Measurements from ENCODE around the gene HOXA6.

Gene HOXA6

DNA sequence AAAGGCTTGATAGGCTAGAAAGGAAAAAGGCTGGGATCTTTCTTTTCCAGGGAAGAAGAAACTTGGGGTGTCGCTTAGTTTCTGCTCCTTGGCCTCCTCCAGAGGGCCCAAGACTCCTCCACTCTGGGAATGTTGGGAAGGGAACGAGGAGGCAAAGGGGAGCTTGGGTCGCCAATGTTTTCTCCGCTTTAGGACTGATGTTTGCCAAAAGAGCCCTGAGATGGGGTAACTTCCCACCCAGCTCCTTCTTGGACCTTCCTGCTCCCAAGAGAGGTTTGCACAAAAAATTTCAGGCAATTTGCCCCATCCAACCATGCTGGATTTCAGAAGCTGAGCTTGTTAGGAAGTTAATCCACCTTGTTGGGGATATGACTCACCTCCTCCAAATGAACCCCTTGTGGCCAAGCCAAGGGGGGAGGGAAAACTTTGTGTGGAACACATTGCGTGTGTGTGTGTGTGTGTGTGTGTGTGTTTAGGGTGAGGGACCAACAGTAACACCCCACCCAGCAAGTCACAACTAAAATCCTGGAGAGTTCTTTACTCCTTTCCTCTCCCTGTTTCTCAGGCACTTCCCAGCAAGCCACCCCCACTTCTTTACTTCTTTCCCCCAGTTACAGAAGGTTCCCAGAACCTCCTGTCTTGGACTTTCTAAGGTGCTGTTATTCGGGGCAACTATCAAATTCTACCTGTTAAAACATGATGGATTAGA, 36.4 kb downstream of the HOXA6 start:
- no peak overlapping the region for H3K4me3 ChIP-seq (ENCODE audit: low read depth in 1 of 2, low read length in 2 of 2)
- H3K27ac ChIP-seq (ENCODE audit: low read length), result no peak overlapping the region
- TF ChIP-seq EZH2 (IDR thresholded peaks at IDR 0.05; ENCODE audit: borderline replicate concordance, low read depth, low read length, severe bottlenecking), result no peak
- TF ChIP-seq, protein P1, sequence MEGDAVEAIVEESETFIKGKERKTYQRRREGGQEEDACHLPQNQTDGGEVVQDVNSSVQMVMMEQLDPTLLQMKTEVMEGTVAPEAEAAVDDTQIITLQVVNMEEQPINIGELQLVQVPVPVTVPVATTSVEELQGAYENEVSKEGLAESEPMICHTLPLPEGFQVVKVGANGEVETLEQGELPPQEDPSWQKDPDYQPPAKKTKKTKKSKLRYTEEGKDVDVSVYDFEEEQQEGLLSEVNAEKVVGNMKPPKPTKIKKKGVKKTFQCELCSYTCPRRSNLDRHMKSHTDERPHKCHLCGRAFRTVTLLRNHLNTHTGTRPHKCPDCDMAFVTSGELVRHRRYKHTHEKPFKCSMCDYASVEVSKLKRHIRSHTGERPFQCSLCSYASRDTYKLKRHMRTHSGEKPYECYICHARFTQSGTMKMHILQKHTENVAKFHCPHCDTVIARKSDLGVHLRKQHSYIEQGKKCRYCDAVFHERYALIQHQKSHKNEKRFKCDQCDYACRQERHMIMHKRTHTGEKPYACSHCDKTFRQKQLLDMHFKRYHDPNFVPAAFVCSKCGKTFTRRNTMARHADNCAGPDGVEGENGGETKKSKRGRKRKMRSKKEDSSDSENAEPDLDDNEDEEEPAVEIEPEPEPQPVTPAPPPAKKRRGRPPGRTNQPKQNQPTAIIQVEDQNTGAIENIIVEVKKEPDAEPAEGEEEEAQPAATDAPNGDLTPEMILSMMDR (IDR thresholded peaks at IDR 0.05; ENCODE audit: borderline replicate concordance, extremely low read depth, low read length, poor library complexity, severe bottlenecking), result no peak
- no peak for ATAC-seq (ENCODE audit: insufficient read depth, low read depth)
- no peaks in the 10 kb centered on the region for H3K27me3 ChIP-seq (ENCODE audit: insufficient read depth, low read length, poor library complexity)
- no peaks in the 10 kb centered on the region for H3K9me3 ChIP-seq (ENCODE audit: insufficient read depth, low read length, severe bottlenecking)
- H3K9ac ChIP-seq (ENCODE audit: low read depth, low read length), result no peak overlapping the region
- H2AFZ ChIP-seq (ENCODE audit: low read depth, low read length), result no peak overlapping the region
- no peak for DNase-seq
- no peaks in the 10 kb centered on the region for H4K20me1 ChIP-seq (ENCODE audit: insufficient read depth, low read length)
- no peaks in the 10 kb centered on the region for H3K4me1 ChIP-seq (ENCODE audit: insufficient read depth, low read length)
- no peaks in the 10 kb centered on the region for H3K79me2 ChIP-seq (ENCODE audit: insufficient read depth, low read length)
- no peak overlapping the region for H3K4me2 ChIP-seq (ENCODE audit: insufficient read depth, low read length)
- no peaks in the 10 kb centered on the region for H3K36me3 ChIP-seq (ENCODE audit: insufficient read depth, low read length)

DNA sequence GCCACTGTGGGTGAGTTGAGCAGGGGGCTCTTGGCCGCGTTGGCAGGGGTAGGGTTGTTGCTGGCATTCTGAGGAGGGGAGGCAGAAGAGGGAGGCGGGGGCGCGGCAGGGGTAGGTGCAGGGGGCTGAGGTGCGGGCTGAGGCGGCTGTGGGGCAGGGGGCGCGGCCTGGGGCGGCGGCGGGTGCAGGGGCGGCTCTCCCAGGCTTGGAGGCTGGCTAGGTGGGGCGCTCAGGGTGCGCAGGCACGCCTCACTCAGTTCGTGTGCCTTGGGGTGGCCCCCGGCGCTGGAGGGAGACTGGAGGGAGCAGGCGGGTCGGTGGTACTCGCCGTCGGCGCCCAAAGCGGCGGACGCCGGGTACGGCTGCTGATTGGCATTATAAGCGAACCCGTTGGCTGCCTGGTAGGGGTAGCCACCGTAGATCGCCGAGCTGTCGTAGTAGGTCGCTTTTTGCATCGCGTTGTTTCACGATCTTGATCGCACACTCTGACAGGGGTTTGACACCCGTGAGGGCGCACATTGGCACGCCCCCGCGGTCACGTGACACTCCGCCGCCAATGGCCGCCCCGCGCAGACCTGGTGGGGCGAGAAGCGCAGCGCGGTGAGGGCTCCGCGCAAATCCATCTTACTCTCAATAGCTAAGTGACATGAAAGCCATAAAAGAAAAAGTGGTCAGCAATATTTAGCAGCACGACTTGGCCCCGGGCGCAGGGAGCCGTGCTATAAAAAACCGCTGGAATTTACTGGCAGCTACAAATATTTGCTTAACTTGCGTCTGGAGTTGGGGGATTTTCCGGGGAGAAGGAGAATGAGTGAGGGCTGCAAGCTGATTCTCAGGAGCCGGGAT, 37.2 kb downstream of the HOXA6 start:
- Histone ChIP-seq H3K27me3 (ENCODE audit: insufficient read depth, low read length, poor library complexity) (no peaks in the 10 kb centered on the region), H4K20me1 (ENCODE audit: insufficient read depth, low read length) (no peaks in the 10 kb centered on the region), H3K27ac (ENCODE audit: low read length) (no peak overlapping the region), H3K4me2 (ENCODE audit: insufficient read depth, low read length) (no peak overlapping the region), H3K36me3 (ENCODE audit: insufficient read depth, low read length) (no peaks in the 10 kb centered on the region), H2AFZ (ENCODE audit: low read depth, low read length) (no peak overlapping the region), H3K9ac (ENCODE audit: low read depth, low read length) (no peak overlapping the region), H3K4me1 (ENCODE audit: insufficient read depth, low read length) (no peaks in the 10 kb centered on the region), H3K9me3 (ENCODE audit: insufficient read depth, low read length, severe bottlenecking) (no peaks in the 10 kb centered on the region), H3K4me3 (ENCODE audit: low read depth in 1 of 2, low read length in 2 of 2) (no peak overlapping the region), H3K79me2 (ENCODE audit: insufficient read depth, low read length) (no peaks in the 10 kb centered on the region)
- no peak for DNase-seq
- no peak for ATAC-seq (ENCODE audit: insufficient read depth, low read depth)
- no peak for TF ChIP-seq EZH2 (IDR thresholded peaks at IDR 0.05; ENCODE audit: borderline replicate concordance, low read depth, low read length, severe bottlenecking)
- TF ChIP-seq, protein P1 (IDR thresholded peaks at IDR 0.05; ENCODE audit: borderline replicate concordance, extremely low read depth, low read length, poor library complexity, severe bottlenecking), result no peak

DNA sequence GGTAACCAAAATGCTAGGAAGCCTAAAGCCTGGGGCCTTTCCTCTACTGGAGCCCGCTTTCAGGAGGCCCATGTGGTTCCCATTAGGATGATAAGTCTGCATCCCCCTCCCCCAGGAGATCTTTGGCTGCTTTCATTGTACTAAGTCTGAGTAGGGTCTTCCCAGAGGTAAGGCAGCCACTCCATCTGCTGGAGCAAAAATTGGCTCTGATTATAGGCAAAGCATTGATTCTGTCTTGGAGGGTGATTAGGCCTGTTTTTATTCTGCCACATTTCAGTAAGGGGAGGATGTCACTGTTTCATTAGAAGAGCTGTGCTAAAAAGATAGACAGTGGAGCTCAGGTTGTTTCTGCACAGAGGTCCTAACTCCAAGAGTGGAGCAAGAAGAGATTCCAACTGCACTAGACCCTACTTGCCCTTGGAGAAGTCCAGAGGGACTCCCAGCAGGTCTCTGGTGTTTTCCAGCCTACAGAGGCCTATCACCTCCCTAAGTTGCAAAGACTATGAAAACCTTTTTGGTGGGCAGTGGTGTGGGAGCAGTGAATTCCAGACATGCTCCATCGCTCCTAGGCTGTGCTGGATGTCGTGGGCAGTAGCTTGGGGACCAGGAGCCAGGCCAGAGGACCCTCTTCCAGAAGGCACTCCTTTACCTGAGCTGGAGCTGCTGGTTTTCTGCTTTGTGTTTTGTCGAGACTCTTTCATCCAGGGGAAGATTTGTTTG, 37.9 kb downstream of the HOXA6 start:
- H3K79me2 ChIP-seq (ENCODE audit: insufficient read depth, low read length), result no peaks in the 10 kb centered on the region
- H3K4me3 ChIP-seq (ENCODE audit: low read depth in 1 of 2, low read length in 2 of 2), result no peak overlapping the region
- H2AFZ ChIP-seq (ENCODE audit: low read depth, low read length), result no peak overlapping the region
- H3K4me1 ChIP-seq (ENCODE audit: insufficient read depth, low read length), result no peaks in the 10 kb centered on the region
- DNase-seq (no peak), ATAC-seq (ENCODE audit: insufficient read depth, low read depth) (no peak)
- no peaks in the 10 kb centered on the region for H3K9me3 ChIP-seq (ENCODE audit: insufficient read depth, low read length, severe bottlenecking)
- no peaks in the 10 kb centered on the region for H3K36me3 ChIP-seq (ENCODE audit: insufficient read depth, low read length)
- no peak overlapping the region for H3K9ac ChIP-seq (ENCODE audit: low read depth, low read length)
- no peak overlapping the region for H3K4me2 ChIP-seq (ENCODE audit: insufficient read depth, low read length)
- H3K27me3 ChIP-seq (ENCODE audit: insufficient read depth, low read length, poor library complexity), result no peaks in the 10 kb centered on the region
- H4K20me1 ChIP-seq (ENCODE audit: insufficient read depth, low read length), result no peaks in the 10 kb centered on the region
- TF ChIP-seq, protein P1 (IDR thresholded peaks at IDR 0.05; ENCODE audit: borderline replicate concordance, extremely low read depth, low read length, poor library complexity, severe bottlenecking), result no peak
- TF ChIP-seq EZH2 (IDR thresholded peaks at IDR 0.05; ENCODE audit: borderline replicate concordance, low read depth, low read length, severe bottlenecking), result no peak
- no peak overlapping the region for H3K27ac ChIP-seq (ENCODE audit: low read length)

Measured in DND-41 (cell line).